Left ventricle myocardium inferior (tissue), 1 donor: Measurements from ENCODE around the gene ADAMTSL1. TPM values are rescaled to one million over a fixed set of nuclear protein-coding genes. Genes with fewer than 3 reads are reported as not detected.

Experiments used
- DNase-seq: peaks from one replicate; pipeline ENCODE4 v3.0.0-alpha.2; 2020
- H3K27ac ChIP-seq: fragments of 200-600 bp; replicated peaks from 2 replicates; pipeline ENCODE4 v1.8.0; 2021
- H3K27me3 ChIP-seq: fragments of 200-600 bp; 2 replicates; pipeline ENCODE4 v1.8.0; 2021; ENCODE audit warnings: low read depth
- H3K36me3 ChIP-seq: fragments of 200-600 bp; 2 replicates; pipeline ENCODE4 v1.8.0; 2021
- H3K4me1 ChIP-seq: fragments of 200-600 bp; 2 replicates; pipeline ENCODE4 v1.8.0; 2021
- H3K4me3 ChIP-seq: fragments of 200-600 bp; 2 replicates; pipeline ENCODE4 v1.8.0; 2021; ENCODE audit warnings: mild to moderate bottlenecking, moderate library complexity
- H3K9me3 ChIP-seq: fragments of 200-600 bp; replicated peaks from 2 replicates; pipeline ENCODE4 v1.8.0; 2021
- CTCF ChIP-seq: fragments of 200-600 bp; IDR thresholded peaks from 2 replicates; pipeline ENCODE4 v1.8.0; 2021; ENCODE audit warnings: antibody characterized with exemption, mild to moderate bottlenecking, borderline replicate concordance
- intact Hi-C: fragments of 100-400 bp; cut with micrococcal nuclease; formaldehyde crosslinking; loops from one replicate; pipeline ENCODE4 v1.11.0; 2022
- total RNA-seq: library from RNA; stranded (reverse); fragmentation: NEBNext Ultra II Directional; extraction: Animal tissue kit (Norgen Biotek cat#: 25700); gene quantifications from one replicate; pipeline ENCODE4 v1.2.1, GENCODE V29; 2021
- donor health status: DM: no; HTN: yes; CAD: no; lungs with severe emphysema.

The ADAMTSL1 gene
- total RNA-seq, 1 donor from 2014 or later, result 1.7 TPM

GRCh38 chr9:18614116-18614515 lies 140.2 kb downstream of the ADAMTSL1 start:
- no peaks in the 10 kb centered on the region for H3K36me3 ChIP-seq
- no peak overlapping the region for H3K27ac ChIP-seq
- peaks cover 7% of the 10 kb centered on the region for H3K9me3 ChIP-seq
- intact Hi-C loops, result no loop called here
- H3K27me3 ChIP-seq, result no peaks in the 10 kb centered on the region
- no peak for DNase-seq
- H3K4me1 ChIP-seq, result no peaks in the 10 kb centered on the region
- TF ChIP-seq CTCF, result no peak
- H3K4me3 ChIP-seq, result no peak overlapping the region

- intact Hi-C loops, result no loop called here
- DNase-seq, result no peak
- Histone ChIP-seq H3K27me3 (no peaks in the 10 kb centered on the region), H3K27ac (no peak overlapping the region), H3K4me1 (no peaks in the 10 kb centered on the region), H3K4me3 (no peak overlapping the region), H3K36me3 (no peaks in the 10 kb centered on the region), H3K9me3 (peaks cover 7% of the 10 kb centered on the region)
- no peak for TF ChIP-seq CTCF
These were observed 140.7 kb downstream of the ADAMTSL1 start for GRCh38 chr9:18614651-18615050.

DNA sequence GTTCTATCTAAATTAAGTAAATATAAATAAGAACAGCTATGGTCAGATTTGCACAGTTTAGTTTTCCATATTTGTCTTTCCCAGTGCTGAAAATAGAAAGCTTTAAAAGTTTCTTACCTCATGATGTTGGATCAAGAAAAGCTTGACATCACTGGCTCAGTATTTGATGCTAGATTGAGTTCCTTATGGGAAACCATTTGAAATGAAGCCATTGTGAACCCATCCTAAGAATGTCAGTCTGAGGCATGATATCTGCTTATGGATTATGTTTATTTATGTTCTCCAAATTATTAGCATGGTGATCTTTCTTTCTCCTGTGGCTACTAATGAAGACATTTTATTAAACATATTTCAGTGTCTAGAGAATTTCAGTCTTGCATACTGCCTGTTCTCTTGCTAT lies 143.0 kb downstream of the ADAMTSL1 start:
- no peaks in the 10 kb centered on the region for H3K27me3 ChIP-seq
- TF ChIP-seq CTCF, result no peak
- intact Hi-C loops, result no loop called here
- H3K9me3 ChIP-seq, result peaks cover 7% of the 10 kb centered on the region
- no peak for DNase-seq
- H3K27ac ChIP-seq, result no peak overlapping the region
- H3K4me3 ChIP-seq, result no peak overlapping the region
- no peaks in the 10 kb centered on the region for H3K4me1 ChIP-seq
- H3K36me3 ChIP-seq, result no peaks in the 10 kb centered on the region

DNA sequence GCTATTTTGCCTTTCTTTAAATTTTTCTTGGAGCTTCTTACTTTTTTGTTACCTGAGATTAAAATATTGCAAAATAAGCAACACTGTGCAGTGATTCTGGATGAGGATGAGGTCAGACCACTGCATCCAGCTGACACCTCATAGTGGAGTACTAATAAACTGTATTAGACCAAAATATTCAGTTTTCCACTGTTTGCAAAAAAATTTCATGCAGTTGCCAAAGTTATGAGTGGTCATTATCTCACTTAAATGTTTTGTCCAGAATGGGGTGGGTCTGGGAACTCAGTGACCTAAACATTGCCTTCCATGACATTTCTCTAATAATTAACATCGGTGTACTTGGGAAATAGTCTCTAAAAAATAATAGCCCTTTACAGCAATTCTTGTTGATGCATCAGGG lies 143.8 kb downstream of the ADAMTSL1 start:
- Histone ChIP-seq H3K9me3 (peaks cover 7% of the 10 kb centered on the region), H3K27me3 (no peaks in the 10 kb centered on the region), H3K4me1 (no peaks in the 10 kb centered on the region), H3K36me3 (no peaks in the 10 kb centered on the region), H3K4me3 (no peak overlapping the region), H3K27ac (no peak overlapping the region)
- no peak for DNase-seq
- no peak for TF ChIP-seq CTCF
- intact Hi-C loops, result no loop called here

DNA sequence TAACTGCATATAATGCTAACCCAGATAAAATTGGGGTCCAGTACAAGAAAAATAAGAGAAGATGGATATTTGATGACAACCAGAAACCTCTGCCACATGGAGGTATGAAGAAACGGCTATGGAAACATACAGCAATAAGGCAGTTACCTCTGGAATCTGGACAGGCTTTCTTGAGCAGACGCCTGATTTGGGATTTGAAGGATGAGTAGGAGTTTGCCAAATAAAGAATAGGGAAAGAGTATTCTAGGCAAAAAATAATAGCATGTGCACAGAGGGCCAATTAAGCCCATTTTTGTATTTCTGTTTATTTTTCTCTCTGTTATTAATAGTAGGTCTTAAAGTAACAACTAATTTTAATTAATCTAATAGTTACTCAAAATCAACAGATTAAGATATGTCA lies 144.9 kb downstream of the ADAMTSL1 start:
- Histone ChIP-seq H3K9me3 (no peaks in the 10 kb centered on the region), H3K4me1 (no peaks in the 10 kb centered on the region), H3K36me3 (no peaks in the 10 kb centered on the region), H3K27me3 (no peaks in the 10 kb centered on the region), H3K27ac (no peak overlapping the region), H3K4me3 (no peak overlapping the region)
- DNase-seq, result no peak
- TF ChIP-seq CTCF, result no peak
- intact Hi-C loops, result no loop called here
